HG02623 (cell line): Measurements from ENCODE around the gene L2HGDH.

Experiments used
- ATAC-seq: cut with Tn5 transposase; IDR thresholded peaks from one replicate; pipeline ENCODE4 v1.9.1; 2021; ENCODE audit warnings: moderate library complexity; ENCODE audit not compliant: unreplicated experiment

The L2HGDH gene

DNA sequence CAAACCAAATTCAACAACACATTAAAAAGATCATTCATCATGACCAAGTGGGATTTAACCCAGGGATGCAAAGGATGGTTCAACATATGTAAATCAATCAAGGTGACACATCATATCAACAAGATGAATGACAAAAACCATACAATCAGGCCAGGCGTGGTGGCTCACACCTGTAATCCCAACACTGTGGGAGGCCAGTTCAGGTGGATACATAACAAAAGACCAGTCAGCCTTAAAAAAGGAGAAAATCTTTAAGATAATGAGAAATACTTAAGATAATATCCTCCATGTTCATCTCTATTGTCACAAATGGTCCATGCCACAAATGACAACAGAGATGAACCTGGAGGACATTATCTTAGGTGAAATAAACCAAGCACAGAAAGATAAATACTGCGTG lies 12.4 kb downstream of the L2HGDH start:
- no peak for ATAC-seq

DNA sequence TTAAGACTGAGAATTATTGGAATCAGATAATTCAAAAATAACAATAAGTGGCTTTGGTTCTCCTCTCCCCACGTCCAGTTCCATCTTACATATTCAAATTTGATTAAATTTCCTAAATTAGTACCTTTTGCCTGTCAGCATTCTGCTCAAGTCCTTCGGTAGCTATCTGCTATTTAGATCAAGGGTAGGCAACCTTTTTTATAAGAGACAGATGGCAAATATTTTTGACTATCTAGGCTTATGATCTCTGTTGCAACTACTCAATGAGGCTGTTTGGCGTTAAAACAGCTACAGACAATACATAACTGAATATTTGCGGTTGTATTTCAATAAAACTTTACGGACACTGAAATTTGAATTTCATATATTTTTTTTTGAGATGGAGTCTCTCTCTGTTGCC lies 21.7 kb downstream of the L2HGDH start:
- ATAC-seq: no peak

DNA sequence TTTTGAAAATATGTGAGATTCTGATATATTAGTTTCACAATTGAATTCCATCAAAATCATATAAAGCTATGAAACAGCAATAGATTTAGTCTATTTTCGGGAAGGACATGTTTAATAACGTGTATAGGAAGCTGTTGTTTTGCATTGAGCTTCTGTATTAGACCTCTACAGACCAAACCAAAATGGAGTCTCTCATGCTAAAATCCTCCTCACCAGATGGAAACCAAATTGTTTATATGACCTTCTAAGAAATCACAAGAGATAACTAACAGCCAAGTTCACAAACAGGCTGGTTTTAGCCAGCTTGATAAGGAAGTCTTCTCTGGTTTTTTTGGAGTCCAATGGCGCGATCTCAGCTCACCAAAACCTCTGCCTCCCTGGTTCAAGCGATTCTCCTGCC lies 23.9 kb downstream of the L2HGDH start:
- ATAC-seq: no peak

GRCh38 chr14:50285861-50286260 lies 26.2 kb downstream of the L2HGDH start:
- ATAC-seq: no peak

DNA sequence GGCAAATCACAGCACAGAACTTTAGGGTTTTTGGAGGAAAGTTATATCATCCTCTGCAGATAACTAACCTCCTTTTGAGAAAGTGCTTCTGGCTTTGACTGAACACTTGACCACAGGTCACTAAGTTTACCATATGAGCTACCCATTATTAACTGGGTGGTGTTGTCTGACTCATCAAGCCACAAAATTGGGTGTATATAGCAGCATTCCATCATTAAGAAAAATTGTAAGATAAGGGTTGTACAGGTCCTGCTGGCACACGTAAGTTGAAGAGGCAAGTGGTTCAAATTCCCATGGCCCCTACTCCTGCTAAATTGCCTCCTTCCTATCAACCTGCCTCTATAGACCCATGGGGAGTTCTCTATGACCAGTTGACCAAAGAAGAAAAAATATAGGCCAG lies 39.5 kb downstream of the L2HGDH start:
- no peak for ATAC-seq

DNA sequence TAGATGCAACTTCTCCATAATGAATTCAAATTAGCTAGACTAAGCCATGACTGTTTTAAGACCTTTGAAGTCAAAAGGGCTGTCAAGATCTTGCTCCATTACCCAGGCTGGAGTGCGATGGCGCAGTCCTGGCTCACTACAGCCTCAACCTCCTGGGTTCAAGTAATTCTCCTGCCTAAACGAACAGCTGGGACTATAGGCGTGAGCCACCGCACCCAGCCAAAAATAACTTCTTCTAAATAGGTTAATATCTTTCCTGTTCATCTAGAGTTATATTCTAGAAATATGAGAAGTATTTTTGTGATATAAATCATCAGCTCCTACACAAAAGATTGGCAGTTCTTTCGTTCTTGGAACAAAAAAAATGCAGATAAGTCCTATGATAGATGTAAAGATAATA lies 41.1 kb downstream of the L2HGDH start:
- no peak for ATAC-seq

- ATAC-seq: no peak
Measured at GRCh38 chr14:50265029-50265428, 47.0 kb downstream of the L2HGDH start.

DNA sequence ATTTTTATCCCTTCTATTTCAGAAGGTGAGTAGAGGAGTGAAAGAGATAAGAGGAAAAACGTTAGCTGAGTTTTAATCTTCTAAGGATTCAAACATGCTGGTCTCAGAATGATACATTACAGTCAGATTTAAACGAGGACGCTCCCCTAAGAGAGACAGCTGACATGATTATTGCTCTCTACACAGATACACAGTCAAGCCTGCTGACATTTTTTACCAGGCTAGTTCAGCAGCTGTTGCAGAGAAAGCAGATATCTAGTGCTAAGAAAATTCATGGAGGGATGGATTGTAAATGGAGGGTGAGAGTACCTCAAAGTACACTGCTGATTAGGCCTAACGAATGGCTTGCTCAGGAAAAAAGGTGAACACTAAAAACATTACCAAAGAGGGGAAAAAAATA lies 48.7 kb downstream of the L2HGDH start:
- ATAC-seq: no peak

GRCh38 chr14:50262865-50263264 lies 49.2 kb downstream of the L2HGDH start:
- no peak for ATAC-seq

DNA sequence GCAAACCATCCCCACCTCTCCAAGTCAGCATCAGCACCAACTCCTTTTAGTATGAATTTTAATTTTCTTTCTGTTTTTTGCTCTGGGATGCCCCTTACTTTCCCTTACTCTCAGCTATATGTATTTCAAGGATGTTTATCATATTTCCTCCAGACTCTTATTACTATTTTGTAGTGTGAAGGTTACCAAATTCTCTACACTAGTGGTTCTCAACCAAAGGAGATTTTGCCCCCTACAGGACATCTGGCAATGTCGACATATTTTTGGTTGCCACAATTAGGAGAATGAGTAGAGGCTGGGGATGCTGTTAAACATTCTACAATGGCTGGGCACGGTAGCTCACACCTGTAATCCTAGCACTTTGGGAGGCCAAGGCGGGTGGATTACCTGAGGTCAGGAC lies 51.5 kb downstream of the L2HGDH start:
- ATAC-seq: no peak

- no peak for ATAC-seq
Measured at GRCh38 chr14:50260072-50260471, 52.0 kb downstream of the L2HGDH start.

GRCh38 chr14:50257732-50258131 lies 54.3 kb downstream of the L2HGDH start:
- no peak for ATAC-seq

- no peak for ATAC-seq
Measured at GRCh38 chr14:50254248-50254647, 57.8 kb downstream of the L2HGDH start.

DNA sequence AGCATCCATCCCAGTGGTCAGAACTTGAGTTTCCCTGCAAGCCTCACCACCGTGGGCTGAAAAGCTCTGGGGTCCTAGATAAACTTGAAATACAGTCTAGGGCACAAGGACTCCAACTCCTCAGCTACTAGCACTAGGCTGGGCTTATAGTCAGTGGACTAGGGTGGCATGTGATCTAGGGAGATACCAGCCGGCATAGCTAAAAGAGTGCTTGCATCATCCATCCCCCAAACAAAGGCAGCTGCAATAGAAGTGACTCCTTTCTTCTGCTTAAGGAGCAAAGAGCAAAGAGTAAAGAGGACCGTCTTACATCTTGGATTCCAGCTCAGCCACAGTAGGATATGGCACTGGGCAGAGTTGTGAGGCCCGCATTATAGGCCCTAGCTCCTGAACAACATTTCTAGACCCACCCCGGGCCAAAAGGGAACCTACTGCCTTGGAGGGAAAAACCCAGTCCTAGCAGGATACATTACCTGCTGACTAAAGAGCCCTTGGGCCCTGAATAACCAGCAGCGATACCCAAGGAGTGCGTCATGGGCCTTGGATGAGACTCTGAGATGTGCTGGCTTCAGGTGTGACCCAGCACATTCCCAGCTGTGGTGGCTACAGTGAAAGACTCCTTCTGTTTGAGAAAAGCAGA lies 62.8 kb downstream of the L2HGDH start:
- no peak for ATAC-seq

DNA sequence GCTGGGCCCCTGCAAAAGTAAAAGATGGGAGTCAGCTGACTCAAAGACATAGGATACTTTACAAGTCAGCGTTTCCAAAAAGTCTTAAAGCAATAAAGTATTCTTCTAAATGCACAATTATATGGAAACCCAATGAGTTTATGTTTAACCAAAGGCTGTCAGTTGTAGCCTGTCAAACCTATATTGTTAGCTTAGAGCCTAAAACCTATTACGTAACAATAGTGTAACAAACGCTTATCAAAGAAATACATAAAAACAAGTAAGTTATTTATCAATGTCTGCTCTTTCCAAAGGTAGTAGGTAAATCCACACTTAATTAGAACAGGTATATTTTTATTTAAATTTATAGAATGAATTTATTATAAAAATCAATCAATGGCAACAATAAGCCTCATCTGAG lies 64.8 kb downstream of the L2HGDH start:
- no peak for ATAC-seq

GRCh38 chr14:50242566-50243310 lies 69.3 kb downstream of the L2HGDH start:
- no peak for ATAC-seq

DNA sequence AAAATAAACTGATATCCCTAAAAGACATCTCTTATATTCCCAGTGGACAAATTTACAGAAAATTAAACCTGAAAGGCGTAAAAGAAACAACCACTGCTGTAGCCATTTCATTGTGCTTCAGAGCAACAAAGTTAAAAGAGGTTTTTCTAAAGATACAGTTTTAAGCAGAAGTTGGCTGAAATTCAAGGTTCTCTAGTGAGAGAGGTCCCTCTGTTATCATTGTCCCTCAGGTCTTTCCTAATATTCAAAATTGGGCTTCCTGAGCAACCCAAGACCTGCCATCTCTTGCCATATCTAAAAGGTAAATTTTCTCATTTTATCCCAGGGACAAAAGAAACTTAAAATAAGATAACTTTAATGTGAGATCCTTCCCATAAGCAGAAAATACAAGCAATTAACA lies 69.9 kb downstream of the L2HGDH start:
- no peak for ATAC-seq

GRCh38 chr14:50237427-50237826 lies 74.6 kb downstream of the L2HGDH start:
- no peak for ATAC-seq

DNA sequence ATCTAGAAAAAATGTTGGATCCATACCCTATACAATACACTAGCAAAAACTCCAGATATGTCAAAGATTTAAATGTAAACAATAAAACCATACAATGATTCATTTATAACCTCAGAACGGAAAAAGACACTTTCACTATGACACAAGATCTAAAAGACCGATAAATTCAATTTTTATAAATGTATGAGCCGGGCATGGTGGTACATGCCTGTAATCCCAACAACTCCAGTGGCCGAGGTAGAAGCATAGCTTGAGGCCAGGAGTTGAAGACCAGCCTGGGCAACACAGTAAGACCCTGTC lies 78.1 kb downstream of the L2HGDH start:
- no peak for ATAC-seq

DNA sequence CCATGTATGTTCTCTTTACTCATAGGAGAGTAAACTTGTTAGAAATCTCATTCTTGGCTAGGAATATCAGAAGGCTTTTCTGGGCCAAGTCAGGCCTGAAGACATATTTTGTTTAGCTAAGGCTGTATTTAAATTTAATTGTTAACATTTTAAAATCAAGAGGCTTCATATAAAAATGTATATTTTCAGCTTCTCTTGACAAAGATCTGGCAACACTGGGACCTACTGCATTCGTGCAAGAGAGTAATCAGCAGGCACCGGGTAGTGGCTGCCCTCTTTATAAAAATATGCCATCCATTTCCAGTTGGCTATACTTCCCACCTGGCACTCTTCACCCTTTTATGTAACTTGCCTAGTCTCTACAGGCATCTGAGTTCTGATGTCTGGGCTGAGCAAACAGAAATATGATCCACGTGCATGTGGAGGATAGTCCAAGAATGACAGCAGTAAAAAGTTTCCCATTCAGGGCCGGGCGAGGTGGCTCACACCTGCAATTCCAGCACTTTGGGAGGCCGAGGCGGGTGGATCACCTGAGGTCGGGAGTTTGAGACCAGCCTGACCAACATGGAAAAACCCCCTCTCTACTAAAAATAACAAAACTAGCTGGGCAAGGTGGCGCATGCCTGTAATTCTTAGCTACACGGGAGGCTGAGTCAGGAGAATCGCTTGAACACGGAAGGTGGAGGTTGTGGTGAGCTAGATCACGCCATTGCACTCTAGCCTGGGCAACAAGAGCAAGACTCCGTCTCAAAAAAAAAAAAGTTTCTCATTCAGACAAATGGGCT lies 78.7 kb downstream of the L2HGDH start:
- ATAC-seq: no peak

DNA sequence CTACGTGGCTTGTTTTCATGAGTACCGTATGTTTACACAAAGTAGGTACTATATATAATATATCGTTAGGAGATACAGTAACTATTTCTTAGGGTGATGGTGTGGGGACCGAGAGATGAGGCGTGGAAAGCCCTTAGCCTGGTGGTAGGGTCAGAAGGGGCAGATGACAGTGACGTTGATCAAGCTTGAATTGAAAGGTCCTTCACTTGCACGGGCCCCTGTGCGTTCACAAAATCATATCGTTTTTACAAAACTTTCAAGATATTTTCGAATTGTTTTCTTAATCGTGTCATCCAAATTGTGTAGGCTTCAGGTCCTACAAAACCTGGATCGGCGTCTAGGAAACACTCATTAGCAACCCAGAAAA lies 79.8 kb downstream of the L2HGDH start:
- ATAC-seq: no peak
